HT-29 (cell line): ENCODE measurements around the gene GPX2. TPM values are rescaled to one million over a fixed set of nuclear protein-coding genes. Genes with fewer than 3 reads are reported as not detected.
"Not testable (repeated sequence)": the region's sequence is repeated elsewhere in the genome, so short reads cannot be mapped to it uniquely, and the experiment has no call there.

Experiments used
- DNase-seq: peaks from one replicate; pipeline ENCODE4 v3.0.0-alpha.2; 2015; ENCODE audit warnings: low spot score
- small RNA-seq: library from RNA; depleted of rRNA; stranded (forward); fragments of <200 nt; gene quantifications from one replicate; pipeline ENCODE3, GENCODE V24; 2014
- total RNA-seq: library from RNA; depleted of rRNA; stranded (reverse); fragments of >200 nt; shearing (Covaris generic); gene quantifications from 2 replicates; pipeline ENCODE4 v1.2.3, GENCODE V29; 2014; rRNA removed

GPX2 gene
- total RNA-seq, 1 experiment from 2014 or later = 1,115 TPM

DNA sequence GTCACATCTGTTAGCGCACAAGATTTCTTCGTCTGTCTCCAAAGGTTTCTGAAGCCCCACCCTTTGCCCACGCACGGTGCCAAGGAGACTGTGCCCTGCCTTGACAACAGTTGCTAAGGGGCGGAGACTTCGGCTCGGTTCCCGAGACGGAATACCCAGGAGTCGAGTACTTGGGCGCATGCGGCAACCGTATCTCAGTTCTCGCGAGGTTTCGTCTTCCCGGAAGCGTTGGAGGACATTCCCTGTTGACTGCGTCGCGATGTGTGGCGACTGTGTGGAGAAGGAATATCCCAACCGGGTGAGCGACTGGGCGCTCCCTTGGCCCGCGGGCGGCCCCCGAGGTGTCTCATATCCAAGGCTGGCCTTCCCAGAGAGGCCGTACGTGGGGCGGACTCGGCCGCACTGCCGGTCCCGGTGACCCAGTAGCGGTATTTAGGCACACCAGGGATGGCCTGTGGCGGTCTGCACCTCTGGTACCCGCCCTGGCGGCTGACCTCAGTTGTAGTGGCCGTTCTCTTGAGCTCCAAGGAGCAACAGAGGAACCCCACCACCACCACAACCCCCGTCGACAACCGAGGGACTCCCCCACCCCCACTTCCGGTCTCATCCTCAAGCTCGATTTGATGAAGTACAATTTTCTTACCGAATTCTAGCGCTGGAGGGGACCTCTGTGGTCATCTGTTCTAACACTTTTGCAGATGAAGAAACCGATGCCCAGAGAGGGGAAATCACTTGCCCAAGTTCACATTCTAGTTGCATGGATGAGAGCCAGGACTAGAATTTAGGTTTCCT is 28.1 kb downstream of the GPX2 start, which contains the start of gene CHURC1:
Gene CHURC1, plus strand, starts transcription at position 219 of the 792 bp plus-strand sequence. Its CDS starts 41 bp downstream, at position 260.
- DNase-seq = peak; percentile 97

DNA sequence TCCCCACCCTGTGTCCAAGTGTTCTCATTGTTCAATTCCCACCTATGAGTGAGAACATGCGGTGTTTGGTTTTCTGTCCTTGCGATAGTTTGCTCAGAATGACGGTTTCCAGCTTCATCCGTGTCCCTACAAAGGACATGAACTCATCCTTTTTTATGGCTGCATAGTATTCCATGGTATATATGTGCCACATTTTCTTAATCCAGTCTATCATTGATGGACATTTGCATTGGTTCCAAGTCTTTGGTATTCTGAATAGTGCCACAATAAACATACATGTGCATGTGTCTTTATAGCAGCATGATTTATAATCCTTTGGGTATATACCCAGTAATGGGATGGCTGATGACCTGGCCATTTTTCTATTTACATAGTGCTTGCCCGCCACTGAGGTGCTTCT is 29.1 kb downstream of the GPX2 start:
- DNase-seq = not testable (repeated sequence)

DNA sequence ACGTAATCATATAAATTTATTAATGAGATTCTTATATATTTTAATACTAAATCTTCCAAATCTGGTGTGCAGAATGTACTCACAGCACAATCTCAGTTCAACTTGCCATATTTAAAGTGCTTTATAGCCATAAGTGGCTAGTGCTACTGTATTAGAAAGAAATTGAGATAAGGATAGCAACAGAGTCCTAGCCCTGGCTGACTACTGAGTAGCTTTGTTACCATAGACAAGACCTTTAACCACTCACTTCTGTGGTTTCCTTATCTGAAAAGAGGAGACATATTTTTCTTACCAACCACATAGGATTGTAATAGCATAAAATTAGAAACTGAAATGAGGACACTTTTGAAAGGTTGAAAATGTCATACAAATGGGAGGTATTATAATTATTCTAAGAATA is 30.3 kb downstream of the GPX2 start:
- no peak for DNase-seq

DNA sequence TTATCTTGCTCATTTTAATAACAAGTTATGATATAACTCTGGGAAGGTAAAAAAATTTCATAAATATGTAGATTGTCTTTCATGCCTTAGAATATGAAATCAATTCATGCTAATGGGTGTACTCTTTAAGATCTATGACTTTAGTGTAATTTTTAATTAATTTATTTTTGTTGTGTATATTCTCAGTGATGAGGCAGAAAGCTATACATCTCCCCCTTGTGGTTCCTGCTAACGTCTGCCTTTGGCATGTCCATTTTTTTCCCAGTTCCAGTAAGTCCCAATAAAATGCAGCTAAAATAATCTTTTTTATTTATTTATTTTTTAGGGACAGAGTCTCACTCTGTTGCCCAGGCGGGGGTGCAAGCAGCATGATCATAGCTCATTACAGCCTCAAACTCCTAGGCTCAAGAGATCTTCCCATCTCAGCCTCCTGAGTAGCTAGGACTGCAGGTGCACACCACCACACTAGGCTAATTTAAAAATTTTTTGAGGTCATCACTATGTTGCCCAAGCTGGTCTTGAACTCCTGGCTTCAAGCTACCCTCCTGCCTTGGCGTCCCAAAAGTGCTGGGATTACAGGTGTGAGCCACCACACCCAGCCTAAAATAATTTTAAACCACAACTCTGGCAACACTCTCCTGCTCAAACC is 31.6 kb downstream of the GPX2 start:
- DNase-seq = peak; percentile 37

DNA sequence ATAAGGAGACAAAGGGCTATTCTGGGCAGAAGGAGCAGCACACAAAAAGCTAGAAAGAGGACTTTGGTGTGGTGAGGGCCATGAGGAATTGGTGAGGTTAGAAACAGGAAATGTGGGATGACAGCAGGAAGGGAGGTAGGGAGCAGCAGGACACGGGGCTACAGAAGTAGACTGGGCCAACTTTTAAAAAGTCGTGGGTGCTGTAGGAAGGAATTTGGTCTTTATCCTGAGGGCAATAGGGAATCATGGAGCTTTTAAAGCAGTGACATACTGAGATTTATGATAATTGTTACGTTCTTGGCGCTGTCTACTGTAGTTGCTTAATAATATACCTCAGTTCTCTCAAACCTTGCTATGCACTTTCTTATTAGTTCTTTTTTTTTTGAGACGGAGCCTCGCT is 36.5 kb downstream of the GPX2 start:
- no peak for DNase-seq

DNA sequence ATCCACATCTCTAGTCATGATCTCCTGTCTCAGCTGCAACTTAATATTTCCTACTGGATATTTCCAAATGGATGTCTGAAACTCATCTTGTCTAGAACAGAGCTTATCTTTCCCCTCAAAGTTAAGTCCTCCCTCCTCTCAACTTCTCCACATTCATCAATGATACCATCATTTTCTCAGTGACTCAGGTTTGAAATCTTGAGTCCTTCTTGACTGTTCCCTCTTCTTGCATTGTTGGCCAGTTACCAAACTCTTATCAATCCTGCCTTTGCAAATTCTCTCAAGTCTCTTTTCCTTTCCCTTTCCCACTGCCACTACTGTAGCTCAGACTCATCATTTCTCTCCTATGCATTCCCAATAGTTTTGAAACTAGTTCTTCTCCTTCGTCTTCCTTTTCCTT is 42.6 kb downstream of the GPX2 start:
- no peak for DNase-seq

DNA sequence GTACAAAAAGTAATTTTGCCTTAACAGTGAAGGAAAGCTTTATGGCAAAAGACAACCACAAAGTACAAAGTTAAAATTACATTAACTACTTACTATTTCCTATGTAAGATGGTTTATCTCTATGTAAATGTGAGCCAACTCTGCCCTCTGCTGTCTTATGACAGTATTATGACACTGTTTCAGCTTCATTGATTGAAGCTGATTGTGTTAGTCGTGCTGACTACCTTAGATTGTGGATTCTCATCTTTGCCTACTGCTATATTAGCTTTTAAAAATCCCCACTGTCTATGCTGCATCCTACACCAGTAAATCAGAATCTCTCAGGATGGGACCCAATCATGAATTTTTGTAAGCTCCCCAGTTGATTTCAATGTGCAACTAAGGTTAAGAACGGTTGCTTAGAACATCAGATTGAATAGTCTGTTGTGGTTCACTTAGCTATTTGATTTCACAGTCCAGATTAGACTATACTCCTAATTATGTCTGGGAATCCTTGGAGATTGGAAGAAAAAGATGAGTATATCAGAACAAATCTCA is 50.6 kb downstream of the GPX2 start:
- DNase-seq = peak; percentile 73

DNA sequence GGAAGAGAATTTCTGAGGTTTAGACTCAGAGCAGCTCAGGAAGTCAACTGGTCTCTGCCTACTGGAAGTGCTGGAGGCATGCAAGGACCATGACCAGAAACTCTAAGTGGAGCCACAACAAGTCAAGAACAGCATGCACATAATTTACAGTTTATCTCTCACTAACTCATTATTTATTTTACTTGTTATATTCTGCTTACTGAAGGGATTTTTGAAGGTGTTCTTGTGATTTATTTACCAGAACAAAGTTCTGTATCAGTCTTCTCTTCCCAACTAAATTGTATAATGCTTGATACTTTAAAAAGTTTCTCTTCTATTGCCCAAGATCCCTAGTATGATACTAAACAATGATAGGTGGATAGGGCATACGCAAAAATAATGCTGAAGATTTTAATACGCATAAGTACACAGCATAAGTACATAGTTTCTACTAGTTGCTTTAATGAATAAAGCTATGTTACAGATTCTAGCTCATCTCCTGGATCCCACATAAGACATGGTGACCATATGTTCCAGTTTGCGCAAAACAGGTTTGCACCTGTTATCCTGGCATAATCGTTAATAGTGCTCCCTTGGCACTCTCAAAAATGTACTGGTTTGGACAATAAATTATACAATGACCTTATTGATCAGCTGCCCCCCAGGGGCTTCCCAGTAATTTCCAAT is 51.2 kb downstream of the GPX2 start:
- no peak for DNase-seq

DNA sequence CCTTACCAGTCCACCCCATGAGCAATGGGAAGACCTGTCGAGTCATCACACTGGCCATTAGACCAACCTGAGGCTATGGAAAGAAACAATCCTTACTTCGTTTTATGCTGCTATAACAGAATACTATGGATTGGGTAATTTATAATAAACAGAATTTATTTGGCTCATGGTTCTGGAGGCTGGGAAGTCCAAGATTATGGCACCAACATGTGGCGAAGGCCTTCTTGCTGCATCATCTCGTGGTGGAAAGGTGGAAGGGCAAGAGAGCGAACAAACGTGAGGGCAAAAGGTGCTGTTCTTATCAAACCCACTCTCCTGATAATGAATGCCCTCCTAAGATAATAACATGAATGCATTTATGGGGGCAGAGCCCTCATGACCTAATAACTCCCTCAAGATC is 53.2 kb downstream of the GPX2 start:
- no peak for DNase-seq

Small RNA genes lying within 50 kb of the gene (small RNA-seq; reads per million reads assigned to genes)
- not detected for gene RPPH1-2P

Other genes starting within 250 kb of the GPX2 start
- 59.2 and 62.9 TPM in 2 replicates for gene PLEKHG3, start 238.3 kb downstream of the GPX2 start, total RNA-seq
- under 0.01 and 0.03 TPM in 2 replicates for gene SPTB, start 62.8 kb downstream of the GPX2 start, total RNA-seq
- 13.9 TPM in 2 replicates for gene CHURC1, start 28.3 kb downstream of the GPX2 start, total RNA-seq
- gene RAB15, start 29.6 kb upstream of the GPX2 start, total RNA-seq = 33.2 and 39.3 TPM in 2 replicates
- gene FNTB, start 44.1 kb upstream of the GPX2 start, total RNA-seq = 8.2 and 8.9 TPM in 2 replicates
- gene MAX, start 159.8 kb upstream of the GPX2 start, total RNA-seq = 31.2 and 32.7 TPM in 2 replicates